ENCODE measurements around the gene MARVELD1.
"Not testable (repeated sequence)": the region's sequence is repeated elsewhere in the genome, so short reads cannot be mapped to it uniquely, and the experiment has no call there.

Gene MARVELD1

DNA sequence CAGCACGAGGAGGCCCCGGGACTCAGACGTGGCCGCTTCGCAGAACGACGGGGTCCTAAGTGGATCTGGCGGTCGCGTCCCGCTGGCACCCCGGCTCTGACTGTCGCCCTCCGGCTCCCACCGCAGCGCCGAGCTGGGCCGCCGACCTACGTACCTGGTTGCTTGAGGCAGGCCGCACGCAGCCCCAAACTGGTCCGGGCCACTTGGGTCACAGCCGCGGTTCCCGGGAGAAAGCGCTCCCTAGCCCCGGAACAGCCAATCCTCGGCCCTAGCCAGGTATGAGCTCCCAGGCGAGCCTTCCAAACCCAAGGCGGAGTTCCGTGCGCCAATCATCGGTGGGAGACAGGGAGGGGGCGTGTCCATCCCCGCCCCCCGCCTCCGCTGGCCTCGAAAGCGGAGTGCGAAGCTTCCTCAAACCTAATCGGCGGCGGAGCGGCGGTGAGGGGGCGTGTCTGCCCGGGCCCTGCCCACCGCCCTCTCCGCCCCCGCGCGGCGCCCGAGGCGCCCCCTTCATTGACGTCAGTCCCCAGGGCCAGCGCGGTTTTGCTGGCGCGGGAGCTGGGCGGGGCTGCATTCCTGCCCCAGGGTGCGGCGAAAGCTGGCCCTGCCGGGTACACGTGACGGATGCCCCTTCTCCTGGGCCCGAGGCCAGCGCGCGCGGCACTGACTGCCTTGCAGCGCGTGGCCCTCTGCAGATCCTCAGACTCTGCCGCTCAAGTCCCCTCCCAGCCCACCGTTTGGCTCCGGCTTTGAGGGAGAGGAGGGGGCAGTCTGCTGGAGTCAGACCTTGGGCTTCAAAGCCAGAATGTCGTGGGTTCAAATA is 26.4 kb upstream of the MARVELD1 start, which contains the start of gene AVPI1:
TSS of gene AVPI1 (minus strand) at position 280 of the 823 bp plus-strand sequence. CDS start 7,336 bp downstream, outside the sequence.
- Histone ChIP-seq H3K9ac (ENCODE audit: low read length) (peak within 1 kb of the TSS; percentile 86), H3K4me3 (ENCODE audit: low read length) (peak within 1 kb of the TSS; percentile 67), H2BK5ac (ENCODE audit: low read length) (no peak within 1 kb of the TSS), H3K27ac (ENCODE audit: low read depth, low read length) (no peak within 1 kb of the TSS), H3K79me1 (ENCODE audit: low read length) (no peaks in the 10 kb centered on the region), H3K4me2 (ENCODE audit: low read length) (peak within 1 kb of the TSS; percentile 61), H3K36me3 (ENCODE audit: control insufficient read depth, insufficient read depth, low read length) (no peaks in the 10 kb centered on the region), H4K5ac (ENCODE audit: low read length) (peak within 1 kb of the TSS; percentile 8), H4K8ac (ENCODE audit: low read depth, low read length) (no peak within 1 kb of the TSS), H3K27me3 (ENCODE audit: insufficient read depth, low read length, poor library complexity) (no peaks in the 10 kb centered on the region), H3K4ac (ENCODE audit: low read depth, low read length) (no peak within 1 kb of the TSS), H3K23ac (ENCODE audit: low read length) (no peak within 1 kb of the TSS), H2BK15ac (replicated peaks; ENCODE audit: low read depth) (no peak within 1 kb of the TSS), H3K18ac (ENCODE audit: low read length) (no peak within 1 kb of the TSS), H3K79me2 (ENCODE audit: control insufficient read depth, insufficient read depth, low read length) (no peaks in the 10 kb centered on the region), H3K4me1 (ENCODE audit: control insufficient read depth, low read depth, low read length) (peaks cover 3% of the 10 kb centered on the region), H2BK120ac (ENCODE audit: low read depth, low read length) (no peak within 1 kb of the TSS), H2AK5ac (ENCODE audit: low read length) (peak within 1 kb of the TSS; percentile 85), H3K56ac (ENCODE audit: low read length) (peak within 1 kb of the TSS; percentile 93)
- peak; percentile 99 for DNase-seq
- WGBS (ENCODE audit: extremely low coverage, insufficient coverage, low lambda C conversion rate): no CpG with 5 or more reads among the region's 78 CpGs

DNA sequence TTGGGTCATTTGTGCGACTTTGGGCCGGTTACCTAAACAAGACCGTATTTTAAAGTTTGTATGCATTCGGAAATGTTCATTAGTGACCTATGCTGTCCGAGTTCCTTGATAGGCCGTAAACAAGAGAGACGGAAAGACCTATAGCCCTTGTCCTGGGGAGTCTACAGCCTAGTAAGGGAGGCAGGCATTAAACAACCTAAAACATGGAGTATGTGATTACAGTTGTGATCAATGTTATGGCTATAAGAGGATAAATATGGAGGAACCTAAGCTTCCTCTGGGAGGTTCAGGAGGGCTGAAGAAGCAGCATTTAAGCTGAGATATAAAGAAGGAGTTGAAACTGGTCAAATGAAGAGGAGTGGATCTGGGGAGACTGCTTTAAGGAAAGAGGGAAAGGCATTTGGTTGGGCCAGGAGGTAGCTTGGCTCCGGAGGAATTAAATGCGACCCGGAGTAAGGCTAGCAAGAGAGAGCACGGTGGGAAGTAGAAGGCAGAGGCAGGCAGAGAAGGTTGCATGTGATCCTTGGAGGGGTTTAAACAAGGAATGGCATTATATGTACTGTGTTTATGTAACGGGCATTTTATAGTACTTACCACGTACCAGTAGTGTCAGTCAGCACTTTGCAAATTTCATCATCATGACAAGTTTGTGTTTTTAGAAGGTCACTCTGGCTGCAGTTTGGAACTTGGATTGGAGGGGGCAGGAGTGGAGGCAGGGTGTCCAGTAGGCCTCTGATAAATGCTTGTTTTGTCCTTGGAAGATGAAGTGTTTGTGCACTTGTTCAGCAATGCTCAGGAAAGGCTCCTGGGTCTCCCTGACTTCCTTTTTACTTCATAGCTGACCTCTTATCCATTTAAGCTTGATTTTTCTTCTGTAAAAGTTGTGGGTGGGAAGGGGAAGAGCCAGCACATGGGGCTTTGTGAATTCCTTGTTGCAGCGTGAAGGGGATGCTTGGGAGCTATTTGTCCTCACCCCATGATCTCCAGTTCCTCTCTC is 25.4 kb upstream of the MARVELD1 start:
- no peak overlapping the region for H4K8ac ChIP-seq (ENCODE audit: low read depth, low read length)
- H3K27ac ChIP-seq (ENCODE audit: low read depth, low read length): no peak overlapping the region
- H3K23ac ChIP-seq (ENCODE audit: low read length): no peak overlapping the region
- H3K79me1 ChIP-seq (ENCODE audit: low read length): no peaks in the 10 kb centered on the region
- H4K5ac ChIP-seq (ENCODE audit: low read length): peak overlapping the region; percentile 8
- H3K27me3 ChIP-seq (ENCODE audit: insufficient read depth, low read length, poor library complexity): no peaks in the 10 kb centered on the region
- no peak overlapping the region for H2BK15ac ChIP-seq (replicated peaks; ENCODE audit: low read depth)
- no peaks in the 10 kb centered on the region for H3K79me2 ChIP-seq (ENCODE audit: control insufficient read depth, insufficient read depth, low read length)
- H2BK5ac ChIP-seq (ENCODE audit: low read length): no peak overlapping the region
- no peak overlapping the region for H2BK120ac ChIP-seq (ENCODE audit: low read depth, low read length)
- WGBS (ENCODE audit: extremely low coverage, insufficient coverage, low lambda C conversion rate): no CpG with 5 or more reads among the region's 14 CpGs
- H3K56ac ChIP-seq (ENCODE audit: low read length): peak overlapping the region; percentile 85
- no peak overlapping the region for H3K4me3 ChIP-seq (ENCODE audit: low read length)
- H2AK5ac ChIP-seq (ENCODE audit: low read length): peak overlapping the region; percentile 85
- peaks cover 3% of the 10 kb centered on the region for H3K4me1 ChIP-seq (ENCODE audit: control insufficient read depth, low read depth, low read length)
- no peak overlapping the region for H3K18ac ChIP-seq (ENCODE audit: low read length)
- H3K9ac ChIP-seq (ENCODE audit: low read length): peak overlapping the region; percentile 65
- no peak overlapping the region for H3K4ac ChIP-seq (ENCODE audit: low read depth, low read length)
- no peaks in the 10 kb centered on the region for H3K36me3 ChIP-seq (ENCODE audit: control insufficient read depth, insufficient read depth, low read length)
- no peak for DNase-seq
- H3K4me2 ChIP-seq (ENCODE audit: low read length): peak overlapping the region; percentile 61

DNA sequence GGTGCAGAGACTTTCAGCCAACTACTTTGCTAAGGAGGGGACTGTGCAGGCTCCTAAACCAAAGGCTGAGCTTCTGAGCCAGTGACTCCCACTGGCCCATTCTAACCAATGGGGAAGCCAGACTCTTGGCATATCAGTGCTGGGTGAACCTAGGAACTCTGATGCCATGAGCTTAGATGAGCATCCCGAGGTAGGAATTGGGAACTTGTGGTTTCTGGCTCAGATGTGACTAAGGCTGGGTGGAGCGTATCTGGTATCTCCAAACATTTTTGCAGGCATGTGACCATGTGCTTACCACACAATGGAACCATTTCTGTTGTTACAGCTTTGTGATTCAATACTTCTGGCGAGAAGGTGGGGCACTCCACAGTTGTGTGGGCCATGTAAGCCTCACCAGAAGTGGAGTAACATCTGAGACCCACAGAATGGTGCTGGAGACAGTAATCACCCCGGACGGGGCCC is 23.9 kb upstream of the MARVELD1 start:
- Histone ChIP-seq H3K79me1 (ENCODE audit: low read length) (no peaks in the 10 kb centered on the region), H4K8ac (ENCODE audit: low read depth, low read length) (no peak overlapping the region), H2BK15ac (replicated peaks; ENCODE audit: low read depth) (no peak overlapping the region), H3K36me3 (ENCODE audit: control insufficient read depth, insufficient read depth, low read length) (no peaks in the 10 kb centered on the region), H4K5ac (ENCODE audit: low read length) (no peak overlapping the region), H2AK5ac (ENCODE audit: low read length) (no peak overlapping the region), H3K4me1 (ENCODE audit: control insufficient read depth, low read depth, low read length) (peaks cover 3% of the 10 kb centered on the region), H3K4me2 (ENCODE audit: low read length) (no peak overlapping the region), H3K27ac (ENCODE audit: low read depth, low read length) (no peak overlapping the region), H3K23ac (ENCODE audit: low read length) (no peak overlapping the region), H3K4me3 (ENCODE audit: low read length) (no peak overlapping the region), H3K4ac (ENCODE audit: low read depth, low read length) (no peak overlapping the region), H2BK5ac (ENCODE audit: low read length) (no peak overlapping the region), H2BK120ac (ENCODE audit: low read depth, low read length) (no peak overlapping the region), H3K18ac (ENCODE audit: low read length) (no peak overlapping the region), H3K9ac (ENCODE audit: low read length) (no peak overlapping the region), H3K79me2 (ENCODE audit: control insufficient read depth, insufficient read depth, low read length) (no peaks in the 10 kb centered on the region), H3K56ac (ENCODE audit: low read length) (no peak overlapping the region), H3K27me3 (ENCODE audit: insufficient read depth, low read length, poor library complexity) (no peaks in the 10 kb centered on the region)
- no CpG with 5 or more reads among the region's 5 CpGs for WGBS (ENCODE audit: extremely low coverage, insufficient coverage, low lambda C conversion rate)
- peak; percentile 22 for DNase-seq

DNA sequence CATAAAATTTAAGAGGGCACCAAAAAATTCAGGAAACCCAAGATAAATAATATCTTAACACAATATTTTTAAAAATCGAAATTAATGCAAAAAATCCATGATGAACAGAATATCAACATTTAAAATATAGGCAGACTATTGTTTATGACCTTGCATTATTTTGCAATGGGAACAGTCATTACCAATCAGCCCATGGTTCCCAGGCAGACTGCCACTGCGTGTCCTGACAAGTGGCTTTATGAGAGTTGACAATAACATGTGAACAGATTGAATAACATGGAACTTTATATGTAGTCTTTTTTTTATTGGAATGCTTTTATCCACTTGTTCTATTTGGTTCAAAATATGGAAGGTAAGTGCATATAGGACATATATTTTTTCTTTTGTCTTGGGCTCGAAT is 23.4 kb upstream of the MARVELD1 start:
- Histone ChIP-seq H4K8ac (ENCODE audit: low read depth, low read length) (no peak overlapping the region), H3K27me3 (ENCODE audit: insufficient read depth, low read length, poor library complexity) (no peaks in the 10 kb centered on the region), H2AK5ac (ENCODE audit: low read length) (no peak overlapping the region), H3K18ac (ENCODE audit: low read length) (no peak overlapping the region), H2BK120ac (ENCODE audit: low read depth, low read length) (no peak overlapping the region), H2BK5ac (ENCODE audit: low read length) (no peak overlapping the region), H3K4me2 (ENCODE audit: low read length) (no peak overlapping the region), H2BK15ac (replicated peaks; ENCODE audit: low read depth) (no peak overlapping the region), H3K4me1 (ENCODE audit: control insufficient read depth, low read depth, low read length) (peaks cover 3% of the 10 kb centered on the region), H3K4me3 (ENCODE audit: low read length) (no peak overlapping the region), H3K79me1 (ENCODE audit: low read length) (no peaks in the 10 kb centered on the region), H3K9ac (ENCODE audit: low read length) (no peak overlapping the region), H3K36me3 (ENCODE audit: control insufficient read depth, insufficient read depth, low read length) (no peaks in the 10 kb centered on the region), H3K56ac (ENCODE audit: low read length) (no peak overlapping the region), H3K79me2 (ENCODE audit: control insufficient read depth, insufficient read depth, low read length) (no peaks in the 10 kb centered on the region), H3K27ac (ENCODE audit: low read depth, low read length) (no peak overlapping the region), H3K4ac (ENCODE audit: low read depth, low read length) (no peak overlapping the region), H3K23ac (ENCODE audit: low read length) (no peak overlapping the region), H4K5ac (ENCODE audit: low read length) (no peak overlapping the region)
- DNase-seq: no peak
- WGBS (ENCODE audit: extremely low coverage, insufficient coverage, low lambda C conversion rate): no CpG with 5 or more reads among the region's 3 CpGs

DNA sequence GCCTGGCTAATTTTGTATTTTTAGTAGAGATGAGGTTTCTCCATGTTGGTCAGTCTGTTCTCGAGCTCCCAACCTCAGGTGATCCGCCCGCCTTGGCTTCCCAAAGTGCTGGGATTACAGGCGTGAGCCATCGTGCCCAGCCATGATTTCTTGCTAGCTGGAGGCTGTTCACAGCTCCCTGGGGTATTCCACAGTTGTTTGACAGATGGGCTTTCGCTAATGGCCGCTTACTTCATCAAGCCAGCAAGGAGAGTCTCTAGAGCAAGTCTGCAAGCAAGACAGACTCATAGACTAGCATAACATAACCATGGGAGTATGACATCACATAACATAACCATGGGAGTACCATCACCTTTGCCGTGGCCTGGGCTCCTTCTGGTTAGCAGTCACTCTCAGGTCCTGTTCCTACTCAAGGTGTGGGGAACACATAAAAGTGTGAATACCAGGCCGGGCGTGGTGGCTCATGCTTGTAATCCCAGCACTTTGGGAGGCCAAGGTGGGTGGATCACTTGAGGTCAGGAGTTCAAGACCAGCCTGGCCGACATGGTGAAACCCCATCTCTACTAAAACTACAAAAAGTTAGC is 15.4 kb upstream of the MARVELD1 start:
- not testable (repeated sequence) for DNase-seq

More for the DNA sequence above, 15.4 kb upstream of the MARVELD1 start:
- not testable (repeated sequence) for H2AK5ac ChIP-seq (ENCODE audit: low read length); H3K4me3 ChIP-seq (ENCODE audit: low read length); H3K4me1 ChIP-seq (ENCODE audit: control insufficient read depth, low read depth, low read length); H3K79me2 ChIP-seq (ENCODE audit: control insufficient read depth, insufficient read depth, low read length); H3K4ac ChIP-seq (ENCODE audit: low read depth, low read length); H2BK120ac ChIP-seq (ENCODE audit: low read depth, low read length); H3K27ac ChIP-seq (ENCODE audit: low read depth, low read length); H3K9ac ChIP-seq (ENCODE audit: low read length); H4K8ac ChIP-seq (ENCODE audit: low read depth, low read length); H3K36me3 ChIP-seq (ENCODE audit: control insufficient read depth, insufficient read depth, low read length); H2BK15ac ChIP-seq (replicated peaks; ENCODE audit: low read depth); H3K4me2 ChIP-seq (ENCODE audit: low read length); H2BK5ac ChIP-seq (ENCODE audit: low read length); H3K79me1 ChIP-seq (ENCODE audit: low read length); H3K56ac ChIP-seq (ENCODE audit: low read length); H4K5ac ChIP-seq (ENCODE audit: low read length); H3K18ac ChIP-seq (ENCODE audit: low read length); H3K27me3 ChIP-seq (ENCODE audit: insufficient read depth, low read length, poor library complexity); H3K23ac ChIP-seq (ENCODE audit: low read length)
- no CpG with 5 or more reads among the region's 11 CpGs for WGBS (ENCODE audit: extremely low coverage, insufficient coverage, low lambda C conversion rate)
